IMR-90 (cell line): ENCODE results near the gene ARFIP2. TPM values are rescaled to one million over a fixed set of nuclear protein-coding genes. Genes with fewer than 3 reads are reported as not detected.

ENCODE experiments used
- ATAC-seq: fragments of 200-7000 bp; cut with Tn5 transposase; 2 replicates; pipeline ENCODE4 v1.9.1; 2020; ENCODE audit warnings: low read depth, mild to moderate bottlenecking, moderate library complexity
- BruUV-seq: library from RNA; stranded (reverse); fragments of 400-500 nt; replicated peaks from 2 replicates; lab custom pipeline; 2021; lab: Mats Ljungman, UMichigan
- CTCF ChIA-PET: fragments of 300-600 bp; formaldehyde crosslinking; extraction: SDS; loops from one replicate; lab custom pipeline; 2021; ENCODE audit warnings: antibody characterized with exemption; lab: Yijun Ruan, JAX
- POLR2A ChIA-PET: fragments of 300-600 bp; sonication (Branson Sonifier 250); formaldehyde crosslinking; loops from one replicate; lab custom pipeline; 2022; ENCODE audit warnings: antibody characterized with exemption; ENCODE audit not compliant: unreplicated experiment; lab: Charles Lee
- DNase-seq: peaks from one replicate; pipeline ENCODE4 v3.0.0; 2013
- H2AFZ ChIP-seq: replicated peaks from 2 replicates; pipeline ENCODE3; 2013; ENCODE audit warnings: low read length, mild to moderate bottlenecking; ENCODE audit not compliant: poor library complexity
- H2AK5ac ChIP-seq: 2 replicates; pipeline ENCODE4 v1.6.1; 2013; ENCODE audit warnings: low read depth, low read length, inconsistent platforms
- H2AK9ac ChIP-seq: replicated peaks from 2 replicates; pipeline ENCODE3; 2013; ENCODE audit warnings: mild to moderate bottlenecking, low read depth, low read length, moderate library complexity; ENCODE audit not compliant: poor library complexity
- H2BK120ac ChIP-seq: 2 replicates; pipeline ENCODE4 v1.6.1; 2013; ENCODE audit warnings: low read depth, low read length, inconsistent platforms
- H2BK15ac ChIP-seq: 3 replicates; pipeline ENCODE4 v1.6.1; 2013; ENCODE audit warnings: low read depth, low read length, inconsistent platforms
- H2BK20ac ChIP-seq: 2 replicates; pipeline ENCODE4 v1.6.1; 2013; ENCODE audit warnings: low read depth, mild to moderate bottlenecking, inconsistent platforms, low read length, moderate library complexity
- H2BK5ac ChIP-seq: 2 replicates; pipeline ENCODE4 v1.6.1; 2013; ENCODE audit warnings: mild to moderate bottlenecking, low read depth, low read length, inconsistent platforms; ENCODE audit not compliant: poor library complexity, severe bottlenecking
- H3K14ac ChIP-seq: replicated peaks from 2 replicates; pipeline ENCODE4 v1.6.1; 2013; ENCODE audit warnings: low read depth, low read length, inconsistent platforms
- H3K18ac ChIP-seq: 2 replicates; pipeline ENCODE4 v1.6.1; 2013; ENCODE audit warnings: low read depth, low read length, control low read depth
- H3K23ac ChIP-seq: 2 replicates; pipeline ENCODE4 v1.6.1; 2013; ENCODE audit warnings: low read depth, low read length, inconsistent platforms
- H3K27ac ChIP-seq: 2 replicates; pipeline ENCODE4 v1.5.1; 2013; ENCODE audit warnings: mild to moderate bottlenecking, control low read depth, low read length; ENCODE audit not compliant: insufficient read depth
- H3K27me3 ChIP-seq: 2 replicates; pipeline ENCODE4 v1.6.1; 2013; ENCODE audit warnings: low read length; ENCODE audit not compliant: control insufficient read depth, insufficient read depth
- H3K36me3 ChIP-seq: 2 replicates; pipeline ENCODE4 v1.6.1; 2013; ENCODE audit warnings: low read length, mixed read lengths; ENCODE audit not compliant: control insufficient read depth, insufficient read depth
- H3K4ac ChIP-seq: 2 replicates; pipeline ENCODE4 v1.6.1; 2013; ENCODE audit warnings: low read depth, low read length, inconsistent platforms
- H3K4me1 ChIP-seq: 2 replicates; pipeline ENCODE4 v1.6.1; 2013; ENCODE audit warnings: low read length, mixed read lengths; ENCODE audit not compliant: control insufficient read depth, insufficient read depth
- H3K4me2 ChIP-seq: 2 replicates; pipeline ENCODE4 v1.6.1; 2013; ENCODE audit warnings: low read depth, mild to moderate bottlenecking, control low read depth, low read length, moderate library complexity
- H3K4me3 ChIP-seq: 2 replicates; pipeline ENCODE4 v1.5.1; 2013; ENCODE audit warnings: low read depth, mild to moderate bottlenecking, control low read depth, low read length, moderate library complexity; ENCODE audit not compliant: insufficient read depth
- H3K56ac ChIP-seq: 2 replicates; pipeline ENCODE4 v1.6.1; 2013; ENCODE audit warnings: low read length, inconsistent platforms; ENCODE audit not compliant: insufficient read depth; ENCODE audit errors: extremely low read depth
- H3K79me1 ChIP-seq, 2 experiments: 2 replicates each; pipeline ENCODE4 v1.6.1; 2013; ENCODE audit warnings: low read length in 2 of 2, inconsistent platforms in 1 of 2, low read depth in 1 of 2
- H3K9ac ChIP-seq: 2 replicates; pipeline ENCODE4 v1.6.1; 2013; ENCODE audit warnings: low read depth, low read length, control low read depth
- H3K9me1 ChIP-seq: 2 replicates; pipeline ENCODE4 v1.6.1; 2013; ENCODE audit warnings: low read length, inconsistent platforms; ENCODE audit not compliant: insufficient read depth
- H3K9me3 ChIP-seq: 2 replicates; pipeline ENCODE4 v1.6.1; 2013; ENCODE audit warnings: low read length; ENCODE audit not compliant: control insufficient read depth, insufficient read depth
- H4K20me1 ChIP-seq: 2 replicates; pipeline ENCODE4 v1.6.1; 2013; ENCODE audit warnings: low read length, inconsistent platforms; ENCODE audit not compliant: insufficient read depth
- H4K5ac ChIP-seq: 2 replicates; pipeline ENCODE4 v1.6.1; 2013; ENCODE audit warnings: mild to moderate bottlenecking, low read depth, low read length, control low read depth
- H4K8ac ChIP-seq, 2 experiments: 2 replicates each; pipeline ENCODE4 v1.6.1; 2013; ENCODE audit warnings: low read depth in 2 of 2, low read length in 2 of 2, control low read depth in 1 of 2, inconsistent platforms in 1 of 2
- H4K91ac ChIP-seq: 2 replicates; pipeline ENCODE4 v1.6.1; 2013; ENCODE audit warnings: low read depth, low read length, inconsistent platforms; ENCODE audit not compliant: insufficient read depth
- MAFK ChIP-seq: IDR thresholded peaks from 2 replicates; pipeline ENCODE4 v1.6.1; 2012; ENCODE audit warnings: low read depth, low read length, improper control_type of control experiment
- MXI1 ChIP-seq: IDR thresholded peaks from 2 replicates; pipeline ENCODE4 v1.6.1; 2012; ENCODE audit warnings: low read depth, mild to moderate bottlenecking, low read length, moderate library complexity, borderline replicate concordance
- RCOR1 ChIP-seq: IDR thresholded peaks from 2 replicates; pipeline ENCODE4 v1.6.1; 2012; ENCODE audit warnings: mild to moderate bottlenecking, low read length, improper control_type of control experiment; ENCODE audit not compliant: insufficient replicate concordance
- WGBS, 2 experiments: methylation state at CpG; one replicate each; pipeline versions ENCODE4 v1.1.5 to v1.1.7; 2013; ENCODE audit warnings: missing lambda C conversion rate in 2 of 2; ENCODE audit not compliant: insufficient read length in 1 of 2; ENCODE audit errors: extremely low coverage in 2 of 2; 5-methylcytosine and 5-hydroxymethylcytosine counted together
- dilution Hi-C: fragments of 300-500 bp; cut with HindIII; formaldehyde crosslinking; loops from one replicate; pipeline ENCODE4 v1.14.3; 2018; ENCODE audit warnings: low sequenced_read_pairs; ENCODE audit not compliant: unreplicated experiment
- in situ Hi-C: fragments of 300-500 bp; cut with MboI; formaldehyde crosslinking; loops from 3 replicates; pipeline ENCODE4 v1.14.3; 2019; ENCODE audit warnings: low sequenced_read_pairs, inconsistent platforms, mixed read lengths
- intact Hi-C: fragments of 100-400 bp; cut with micrococcal nuclease; formaldehyde crosslinking; loops from 2 replicates; pipeline ENCODE4 v1.10.0; 2022
- polyA plus RNA-seq, 3 experiments: library from polyadenylated mRNA; depleted of rRNA; stranded (reverse); fragments of >200 nt; gene quantifications; 2 replicates each; pipeline ENCODE4 v1.2.3, GENCODE V29; 2012; ENCODE audit warnings: low replicate concordance in 1 of 3
- total RNA-seq: library from RNA; depleted of rRNA; stranded (reverse); fragments of >200 nt; gene quantifications from 2 replicates; pipeline ENCODE4 v1.2.3, GENCODE V29; 2012

ARFIP2 gene
- total and polyA plus RNA-seq, 2 of the 4 experiments (the other 2 are of a cell fraction): 84.4 to 93.9 TPM

GRCh38 chr11:6488821-6489220, 7.7 kb upstream of the ARFIP2 start:
- H3K27me3 ChIP-seq: no peaks in the 10 kb centered on the region
- no peak overlapping the region for H3K4me2 ChIP-seq
- no peaks in the 10 kb centered on the region for H4K20me1 ChIP-seq
- H3K23ac ChIP-seq: no peak overlapping the region
- H3K36me3 ChIP-seq: peaks cover 10% of the 10 kb centered on the region
- H3K4me3 ChIP-seq: no peak overlapping the region
- TF ChIP-seq RCOR1 (no peak), MXI1 (no peak), MAFK (no peak)
- no peaks in the 10 kb centered on the region for H3K4me1 ChIP-seq
- intact Hi-C loops (no loop called here), dilution Hi-C loops (no loop called here), in situ Hi-C loops (no loop called here)
- no peak overlapping the region for H2BK120ac ChIP-seq
- H3K18ac ChIP-seq: no peak overlapping the region
- H3K9ac ChIP-seq: no peak overlapping the region
- peaks cover 17 to 20% of the 10 kb centered on the region in 2 experiments for H3K79me1 ChIP-seq
- no peak overlapping the region for H3K14ac ChIP-seq
- no peak overlapping the region for H2BK20ac ChIP-seq
- no peak overlapping the region for H2AFZ ChIP-seq
- WGBS, 2 experiments: 100% methylated on average over 1 of the region's 3 CpGs; no CpG with 5 or more reads in 1 of the 2 experiments
- no peak overlapping the region for H4K8ac ChIP-seq
- H4K91ac ChIP-seq: no peak overlapping the region
- no peaks in the 10 kb centered on the region; the same call in 1 of the 2 replicates for H3K9me1 ChIP-seq
- H3K56ac ChIP-seq: no peak overlapping the region
- no peak for DNase-seq
- H3K9me3 ChIP-seq: no peaks in the 10 kb centered on the region
- H2BK5ac ChIP-seq: no peak overlapping the region
- H3K4ac ChIP-seq: no peak overlapping the region
- H4K5ac ChIP-seq: no peak overlapping the region
- no peak overlapping the region for H2AK5ac ChIP-seq
- no TSS peak for BruUV-seq
- no peak overlapping the region for H2AK9ac ChIP-seq
- H3K27ac ChIP-seq: no peak overlapping the region
- POLR2A ChIA-PET: no interaction called here
- CTCF ChIA-PET: interaction anchor here (1.0 to 1.3 kb wide), 2 partner anchors 17 to 104 kb away, joined by 3 read pairs; no protein-coding TSS in a partner anchor
- ATAC-seq: no peak
- no peak overlapping the region for H2BK15ac ChIP-seq
